ENCODE results near the gene PPIP5K2.

Gene PPIP5K2

DNA sequence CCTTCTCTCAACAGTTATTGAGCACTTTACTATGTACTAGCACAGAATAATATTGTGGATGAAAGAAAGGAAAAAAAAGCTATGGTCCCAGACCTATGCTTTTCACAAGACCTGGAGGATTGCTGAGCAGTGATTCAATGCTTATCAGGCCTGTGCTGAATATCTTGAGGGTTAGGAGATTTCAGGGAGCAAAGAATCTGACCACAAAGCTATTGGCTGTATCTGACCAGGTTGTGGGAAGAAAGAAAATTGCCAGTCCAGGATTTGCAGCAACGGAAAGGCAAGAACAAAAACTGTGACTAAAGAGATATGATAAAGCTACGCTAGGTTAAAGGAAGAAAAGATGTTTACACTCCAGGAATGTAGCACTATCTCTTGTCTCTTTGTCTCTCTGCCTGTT is 123.6 kb downstream of the PPIP5K2 start:
- no peak for TF ChIP-seq MYC (IDR thresholded peaks at IDR 0.05; ENCODE audit: low read depth, low read length)
- TF ChIP-seq, protein P1, sequence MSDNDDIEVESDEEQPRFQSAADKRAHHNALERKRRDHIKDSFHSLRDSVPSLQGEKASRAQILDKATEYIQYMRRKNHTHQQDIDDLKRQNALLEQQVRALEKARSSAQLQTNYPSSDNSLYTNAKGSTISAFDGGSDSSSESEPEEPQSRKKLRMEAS (IDR thresholded peaks at IDR 0.05; ENCODE audit: low read depth, low read length), result no peak
- TF ChIP-seq, protein P2, sequence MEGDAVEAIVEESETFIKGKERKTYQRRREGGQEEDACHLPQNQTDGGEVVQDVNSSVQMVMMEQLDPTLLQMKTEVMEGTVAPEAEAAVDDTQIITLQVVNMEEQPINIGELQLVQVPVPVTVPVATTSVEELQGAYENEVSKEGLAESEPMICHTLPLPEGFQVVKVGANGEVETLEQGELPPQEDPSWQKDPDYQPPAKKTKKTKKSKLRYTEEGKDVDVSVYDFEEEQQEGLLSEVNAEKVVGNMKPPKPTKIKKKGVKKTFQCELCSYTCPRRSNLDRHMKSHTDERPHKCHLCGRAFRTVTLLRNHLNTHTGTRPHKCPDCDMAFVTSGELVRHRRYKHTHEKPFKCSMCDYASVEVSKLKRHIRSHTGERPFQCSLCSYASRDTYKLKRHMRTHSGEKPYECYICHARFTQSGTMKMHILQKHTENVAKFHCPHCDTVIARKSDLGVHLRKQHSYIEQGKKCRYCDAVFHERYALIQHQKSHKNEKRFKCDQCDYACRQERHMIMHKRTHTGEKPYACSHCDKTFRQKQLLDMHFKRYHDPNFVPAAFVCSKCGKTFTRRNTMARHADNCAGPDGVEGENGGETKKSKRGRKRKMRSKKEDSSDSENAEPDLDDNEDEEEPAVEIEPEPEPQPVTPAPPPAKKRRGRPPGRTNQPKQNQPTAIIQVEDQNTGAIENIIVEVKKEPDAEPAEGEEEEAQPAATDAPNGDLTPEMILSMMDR (IDR thresholded peaks at IDR 0.05; ENCODE audit: low read depth, low read length), result no peak
- no peak overlapping the region for H3K4me3 ChIP-seq (ENCODE audit: low read depth, low read length)
- no peak for DNase-seq (ENCODE audit: low read depth)

DNA sequence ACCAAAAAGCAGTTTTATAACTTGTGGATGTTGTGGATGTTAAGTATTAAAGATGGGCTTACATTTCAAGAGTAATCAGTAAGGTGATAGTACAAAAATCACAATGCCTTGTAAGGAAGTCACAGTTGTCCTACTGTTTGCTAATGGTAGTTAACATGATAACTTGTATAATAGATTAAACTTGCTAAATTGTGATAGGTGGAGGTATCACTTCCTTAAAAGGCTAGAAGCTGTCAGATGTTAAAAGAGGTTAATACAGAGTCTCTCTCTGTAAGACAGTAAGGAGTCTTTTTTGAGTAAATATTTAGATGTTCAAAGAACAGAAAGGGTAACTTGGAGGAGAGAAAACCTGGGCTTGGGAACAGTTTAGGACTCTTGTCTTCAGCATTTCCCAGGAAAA is 124.3 kb downstream of the PPIP5K2 start:
- no peak for DNase-seq (ENCODE audit: low read depth)
- TF ChIP-seq POLR2A (IDR thresholded peaks at IDR 0.05; ENCODE audit: extremely low read depth, insufficient read length) (no peak), MYC (IDR thresholded peaks at IDR 0.05; ENCODE audit: low read depth, low read length) (no peak)
- TF ChIP-seq, protein P2 (IDR thresholded peaks at IDR 0.05; ENCODE audit: low read depth, low read length), result no peak
- TF ChIP-seq, protein P1 (IDR thresholded peaks at IDR 0.05; ENCODE audit: low read depth, low read length), result no peak
- no peak overlapping the region for H3K4me3 ChIP-seq (ENCODE audit: low read depth, low read length)

DNA sequence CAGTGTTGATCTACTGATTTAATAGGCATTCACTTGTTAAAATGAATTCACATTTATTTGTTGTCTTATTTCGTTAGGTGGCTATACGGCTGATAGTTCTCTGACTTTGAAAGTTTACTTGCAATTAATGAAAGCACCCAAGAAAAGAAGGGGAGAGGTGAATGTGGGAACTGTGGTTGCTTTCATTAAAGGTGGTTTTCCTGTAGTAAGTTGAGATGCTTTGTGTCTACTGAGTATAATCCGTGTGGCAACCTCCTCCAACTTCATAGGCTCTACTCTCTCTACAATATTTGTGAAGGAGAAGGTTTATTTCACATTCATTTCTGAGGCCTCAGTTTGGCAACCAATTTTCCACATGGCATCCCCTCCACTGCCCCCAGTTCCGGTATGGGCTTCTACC is 125.7 kb downstream of the PPIP5K2 start:
- TF ChIP-seq POLR2A (IDR thresholded peaks at IDR 0.05; ENCODE audit: extremely low read depth, insufficient read length) (no peak), MYC (IDR thresholded peaks at IDR 0.05; ENCODE audit: low read depth, low read length) (no peak)
- TF ChIP-seq, protein P2 (IDR thresholded peaks at IDR 0.05; ENCODE audit: low read depth, low read length), result no peak
- TF ChIP-seq, protein P1 (IDR thresholded peaks at IDR 0.05; ENCODE audit: low read depth, low read length), result no peak
- no peak for DNase-seq (ENCODE audit: low read depth)
- H3K4me3 ChIP-seq (ENCODE audit: low read depth, low read length), result no peak overlapping the region

DNA sequence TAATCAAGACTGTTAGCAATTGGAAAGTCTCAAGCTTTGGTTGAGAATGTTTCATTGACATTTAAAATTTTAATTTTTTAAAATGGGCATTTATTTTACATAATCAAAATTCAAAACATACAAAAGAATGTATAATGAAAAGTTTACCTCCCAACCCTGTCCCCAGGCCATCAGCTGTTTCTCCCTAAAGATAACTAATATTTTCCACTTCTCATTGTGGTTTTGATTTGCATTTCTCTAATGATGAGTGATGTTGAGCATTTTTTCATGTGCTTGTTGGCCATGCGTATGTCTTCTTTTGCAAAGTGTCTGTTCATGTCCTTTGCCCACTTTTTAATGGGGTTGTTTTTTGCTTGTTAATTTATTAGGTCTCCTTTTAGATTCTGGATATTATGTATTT is 127.0 kb downstream of the PPIP5K2 start:
- DNase-seq (ENCODE audit: low read depth), result no peak
- no peak for TF ChIP-seq POLR2A (IDR thresholded peaks at IDR 0.05; ENCODE audit: extremely low read depth, insufficient read length)
- TF ChIP-seq, protein P1 (IDR thresholded peaks at IDR 0.05; ENCODE audit: low read depth, low read length), result no peak
- no peak for TF ChIP-seq MYC (IDR thresholded peaks at IDR 0.05; ENCODE audit: low read depth, low read length)
- TF ChIP-seq, protein P2 (IDR thresholded peaks at IDR 0.05; ENCODE audit: low read depth, low read length), result no peak
- H3K4me3 ChIP-seq (ENCODE audit: low read depth, low read length), result no peak overlapping the region

DNA sequence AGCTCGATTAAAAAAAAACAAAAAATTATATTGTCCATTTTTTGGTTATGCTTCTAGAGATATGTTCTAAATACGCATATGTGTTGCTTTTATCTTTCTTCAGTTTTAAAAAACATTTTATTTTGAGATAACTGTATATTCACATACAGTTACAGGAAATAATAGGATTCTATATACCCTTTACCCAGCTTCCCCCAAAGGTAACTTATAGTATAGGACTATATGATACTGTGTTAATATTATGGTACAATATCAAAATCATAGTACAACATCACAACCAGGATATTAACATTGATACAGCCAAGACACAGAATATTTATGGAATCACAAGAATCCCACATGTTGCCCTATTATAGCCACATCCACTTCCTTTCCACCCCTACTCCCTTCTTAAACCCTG is 129.0 kb downstream of the PPIP5K2 start:
- H3K4me3 ChIP-seq (ENCODE audit: low read depth, low read length), result no peak overlapping the region
- no peak for TF ChIP-seq POLR2A (IDR thresholded peaks at IDR 0.05; ENCODE audit: extremely low read depth, insufficient read length)
- TF ChIP-seq, protein P2 (IDR thresholded peaks at IDR 0.05; ENCODE audit: low read depth, low read length), result no peak
- TF ChIP-seq MYC (IDR thresholded peaks at IDR 0.05; ENCODE audit: low read depth, low read length), result no peak
- TF ChIP-seq, protein P1 (IDR thresholded peaks at IDR 0.05; ENCODE audit: low read depth, low read length), result no peak
- no peak for DNase-seq (ENCODE audit: low read depth)

DNA sequence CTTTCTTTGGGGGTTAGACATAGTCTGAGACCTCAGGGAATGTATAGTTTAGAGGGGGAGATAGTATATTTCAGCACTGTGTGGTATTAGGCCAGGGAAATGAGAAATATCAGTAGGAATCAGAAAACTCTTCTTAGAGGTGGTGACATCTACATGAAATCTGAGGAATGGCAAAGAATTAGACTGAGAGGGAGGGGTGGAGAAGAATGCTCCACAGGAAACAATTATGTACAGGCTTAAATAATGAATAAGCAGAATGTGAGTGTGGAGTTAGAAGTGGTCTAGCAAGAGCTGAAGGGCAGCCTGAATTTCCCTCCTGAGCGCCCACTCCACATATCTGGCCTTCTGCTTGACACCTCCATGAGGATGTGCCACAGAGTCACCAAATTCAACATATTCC is 134.8 kb downstream of the PPIP5K2 start:
- DNase-seq (ENCODE audit: low read depth), result no peak
- TF ChIP-seq, protein P2 (IDR thresholded peaks at IDR 0.05; ENCODE audit: low read depth, low read length), result no peak
- TF ChIP-seq POLR2A (IDR thresholded peaks at IDR 0.05; ENCODE audit: extremely low read depth, insufficient read length), result no peak
- no peak for TF ChIP-seq MYC (IDR thresholded peaks at IDR 0.05; ENCODE audit: low read depth, low read length)
- TF ChIP-seq, protein P1 (IDR thresholded peaks at IDR 0.05; ENCODE audit: low read depth, low read length), result no peak
- H3K4me3 ChIP-seq (ENCODE audit: low read depth, low read length), result no peak overlapping the region
